Measurements from ENCODE around the gene ATF3.

The ATF3 gene

GRCh38 chr1:212609701-212610574, 1.4 kb downstream of the ATF3 start:
- peak in 1 of 4 experiments; percentile 35 for DNase-seq

DNA sequence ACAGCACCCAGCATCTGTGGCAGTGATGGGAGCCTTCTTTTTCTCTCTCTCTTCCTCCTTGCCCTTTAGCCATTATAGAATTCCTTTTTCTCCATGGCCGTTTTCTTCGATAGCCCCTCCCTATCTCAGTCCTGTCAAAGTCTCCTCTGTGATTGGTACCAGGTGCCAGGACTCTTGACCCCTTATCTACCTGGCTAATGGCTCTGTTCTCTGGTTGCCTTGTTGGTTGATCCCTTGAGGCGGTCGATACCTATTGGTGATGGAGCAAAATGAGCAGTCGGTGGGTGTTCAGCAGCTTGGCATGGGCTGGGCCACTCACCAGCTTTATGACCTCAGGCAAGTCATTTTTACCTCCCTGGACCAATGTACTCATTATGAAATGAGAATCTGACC, 2.0 kb downstream of the ATF3 start:
- DNase-seq, result no peak

DNA sequence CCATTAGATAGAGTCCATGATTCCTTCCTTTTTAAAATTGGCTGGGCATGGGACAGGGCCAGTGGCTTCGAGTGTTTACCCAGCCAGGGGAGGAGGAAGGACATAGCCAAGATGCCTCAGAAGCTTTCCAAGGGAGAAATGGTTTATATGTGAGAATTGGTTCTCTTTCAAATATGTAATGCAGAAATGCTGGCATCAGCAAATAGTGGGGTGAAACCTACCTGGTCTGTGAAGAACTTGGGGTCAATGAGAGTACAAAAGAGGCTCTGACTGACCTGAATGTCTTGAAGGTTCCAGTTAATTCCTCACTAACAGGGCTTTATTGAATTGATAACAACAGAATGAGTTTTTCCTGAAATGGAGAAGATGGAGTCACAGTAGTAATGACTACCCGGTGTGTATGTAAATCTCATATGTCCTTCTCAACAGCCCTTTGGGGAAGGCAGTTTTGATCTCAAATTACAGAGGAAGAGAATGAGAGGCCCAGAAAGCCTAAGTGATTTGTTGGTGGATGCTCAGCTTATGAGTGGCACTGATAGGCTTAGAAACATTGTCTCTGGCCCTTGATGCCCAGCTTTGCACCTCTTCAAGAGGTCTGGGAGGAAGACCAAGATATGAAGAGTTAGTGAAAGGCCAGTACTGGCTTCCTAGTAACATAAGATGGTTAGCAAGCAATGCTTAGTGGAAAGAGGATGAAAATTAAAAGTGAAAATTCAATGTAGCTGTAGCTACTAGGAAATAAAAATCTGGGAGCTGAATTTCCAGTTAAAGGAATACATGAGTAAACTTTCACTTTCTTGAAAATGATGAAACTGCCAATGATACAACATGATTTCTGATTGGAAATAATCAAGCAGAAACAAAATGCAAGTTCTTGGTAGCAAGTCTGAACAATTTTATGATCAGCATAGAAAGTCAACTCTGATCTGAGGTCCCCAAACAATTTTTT, 2.7 kb downstream of the ATF3 start:
- no peak for DNase-seq

DNA sequence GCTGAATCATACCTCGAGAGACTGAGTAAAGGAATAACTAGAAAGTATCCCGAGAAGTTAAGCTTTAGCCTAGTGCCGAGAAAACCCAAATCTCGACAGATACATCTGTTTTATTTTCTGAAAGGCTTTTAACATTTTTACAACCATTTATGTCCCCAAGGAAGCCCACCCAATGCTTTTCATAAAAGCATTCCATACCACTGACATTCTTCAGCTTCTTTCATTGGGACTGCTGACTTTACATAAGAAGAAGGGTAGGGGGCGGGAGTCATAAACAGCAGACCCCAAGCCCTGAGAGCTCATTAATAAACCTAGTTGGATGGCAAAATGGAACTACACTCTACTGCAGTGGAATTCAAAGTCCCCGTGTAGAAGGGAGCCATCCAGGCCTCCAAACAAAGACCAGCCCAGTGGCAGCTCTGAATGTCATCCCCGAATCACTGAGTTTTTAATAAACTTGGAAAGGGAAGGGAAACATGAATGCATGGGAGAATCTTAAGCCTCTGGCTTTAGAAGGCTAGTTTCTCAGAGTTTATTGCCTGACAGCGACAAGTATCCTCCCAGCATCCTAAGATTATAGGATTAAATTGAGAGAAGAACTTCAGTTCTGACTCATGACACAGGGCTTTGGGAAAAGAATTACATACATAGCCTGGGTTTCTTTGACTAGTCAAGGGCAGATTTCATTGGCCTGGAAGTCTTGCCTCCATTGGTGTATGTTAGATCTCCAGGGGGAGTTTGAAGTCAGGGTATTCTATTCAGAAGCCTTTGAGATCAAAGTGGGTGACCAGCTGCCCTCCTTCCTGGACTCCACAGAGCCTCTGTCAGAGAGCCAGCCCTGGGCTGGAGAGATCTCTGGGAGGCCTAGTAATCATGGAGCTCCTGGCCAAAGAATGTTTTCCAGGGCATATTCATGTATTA, 3.7 kb downstream of the ATF3 start:
- no peak for DNase-seq

DNA sequence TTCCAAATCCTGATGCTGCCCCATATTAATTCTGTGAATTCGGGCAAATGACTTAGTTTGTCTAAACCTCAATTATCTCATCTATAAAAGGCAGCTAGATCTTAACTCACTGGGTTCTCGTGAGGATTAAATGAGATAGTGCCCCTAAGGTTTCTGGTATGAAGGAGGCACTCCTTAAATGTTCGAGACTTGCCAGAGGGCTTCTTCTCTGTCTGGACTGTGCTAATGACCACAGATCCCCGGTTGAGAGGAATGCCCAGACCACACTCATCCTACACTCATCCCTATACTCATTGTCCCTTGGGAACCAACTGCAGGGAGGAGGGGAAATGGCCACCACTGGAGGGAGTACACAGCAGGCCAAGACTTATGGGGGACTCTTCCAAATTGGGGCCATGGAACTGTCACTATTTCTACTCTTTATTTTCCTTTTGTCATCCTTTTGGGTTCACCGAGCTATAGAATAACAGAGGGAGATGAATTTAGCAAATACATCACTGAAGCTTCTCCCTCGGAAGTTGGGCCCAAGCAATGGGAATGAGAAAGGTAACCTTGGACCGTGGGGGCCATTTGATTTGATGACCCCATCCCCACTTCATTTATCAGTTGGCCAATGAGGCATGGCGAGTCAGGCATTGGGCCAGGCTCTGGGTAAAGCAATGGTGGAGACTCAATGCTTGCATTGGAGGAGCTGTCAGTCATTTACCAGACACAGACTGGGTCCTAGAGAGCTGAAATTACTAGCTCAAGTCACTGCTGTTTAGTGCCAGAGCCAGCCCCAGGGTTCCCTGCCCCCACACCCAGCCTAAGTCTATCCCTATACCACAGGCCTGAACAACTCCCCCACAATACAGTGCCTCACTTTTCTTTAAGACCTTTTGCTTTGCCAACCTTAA, 5.1 kb downstream of the ATF3 start:
- no peak for DNase-seq

DNA sequence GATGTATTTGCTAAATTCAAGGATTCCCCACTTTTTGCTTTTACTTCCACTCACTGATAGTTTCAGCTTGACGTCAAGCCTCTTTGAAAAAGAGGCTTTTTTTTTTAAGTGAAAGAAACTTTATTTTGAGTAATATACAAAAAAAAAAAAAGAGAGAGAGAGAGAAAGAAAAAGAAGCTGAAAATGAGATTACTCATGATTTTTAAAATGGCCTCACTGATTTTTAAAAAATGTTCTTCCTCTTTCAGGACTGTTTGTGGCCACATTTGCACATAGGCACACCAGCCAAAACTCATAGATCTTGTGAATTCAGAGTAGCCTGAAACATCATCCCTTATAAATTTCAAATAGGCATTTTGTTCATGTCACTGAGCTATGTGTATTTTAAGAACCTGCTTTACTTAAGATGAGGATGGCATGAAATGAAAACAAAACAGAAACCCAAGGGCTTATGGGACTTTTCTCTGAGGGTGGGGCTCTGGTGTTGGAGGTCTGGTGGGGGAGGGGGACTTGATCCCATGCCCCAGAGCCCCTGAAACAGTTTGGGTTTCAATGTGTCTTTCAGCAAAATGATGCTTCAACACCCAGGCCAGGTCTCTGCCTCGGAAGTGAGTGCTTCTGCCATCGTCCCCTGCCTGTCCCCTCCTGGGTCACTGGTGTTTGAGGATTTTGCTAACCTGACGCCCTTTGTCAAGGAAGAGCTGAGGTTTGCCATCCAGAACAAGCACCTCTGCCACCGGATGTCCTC, 6.1 kb downstream of the ATF3 start:
- DNase-seq, result peak in 2 of 4 experiments; percentile 63 to 66

- DNase-seq, result no peak
Measured at GRCh38 chr1:212615201-212615470, 6.6 kb downstream of the ATF3 start.

GRCh38 chr1:212618466-212619210, 10.1 kb downstream of the ATF3 start:
- no peak for DNase-seq

DNA sequence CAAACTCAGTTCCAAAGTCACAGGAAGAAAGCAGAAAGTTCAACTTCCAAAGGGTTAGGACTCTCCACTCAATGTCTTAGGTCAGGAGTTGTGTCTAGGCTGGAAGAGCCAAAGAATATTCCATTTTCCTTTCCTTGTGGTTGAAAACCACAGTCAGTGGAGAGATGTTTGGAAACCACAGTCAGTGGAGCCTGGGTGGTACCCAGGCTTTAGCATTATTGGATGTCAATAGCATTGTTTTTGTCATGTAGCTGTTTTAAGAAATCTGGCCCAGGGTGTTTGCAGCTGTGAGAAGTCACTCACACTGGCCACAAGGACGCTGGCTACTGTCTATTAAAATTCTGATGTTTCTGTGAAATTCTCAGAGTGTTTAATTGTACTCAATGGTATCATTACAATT, 11.7 kb downstream of the ATF3 start:
- no peak for DNase-seq

- DNase-seq, result peak in 3 of 4 experiments; percentile 30 to 42 (median 38)
Measured at GRCh38 chr1:212621043-212621948, 12.7 kb downstream of the ATF3 start.

GRCh38 chr1:212621949-212622305, 13.4 kb downstream of the ATF3 start:
- DNase-seq, result no peak

- DNase-seq, result no peak
Measured at GRCh38 chr1:212622467-212622866, 13.9 kb downstream of the ATF3 start.

- DNase-seq, result no peak
Measured at GRCh38 chr1:212622906-212623305, 14.3 kb downstream of the ATF3 start.

DNA sequence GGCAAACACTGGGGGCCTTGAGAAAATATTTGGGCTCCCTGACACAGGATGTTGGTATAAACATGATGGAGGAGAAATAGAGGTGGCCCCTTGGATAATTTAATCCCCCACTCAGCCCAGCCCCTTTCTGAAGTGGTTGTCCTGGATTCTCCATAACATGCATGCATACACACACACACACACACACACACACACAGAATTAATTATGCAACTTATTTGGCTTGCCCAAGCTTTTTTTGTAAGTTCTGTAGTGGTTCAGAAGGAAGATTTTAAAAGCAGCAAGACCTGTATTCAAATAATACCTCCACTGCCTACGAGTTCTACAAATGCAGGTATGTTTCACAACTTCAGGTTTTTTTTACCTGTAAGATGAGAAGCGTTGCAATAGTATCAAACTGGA, 15.0 kb downstream of the ATF3 start:
- DNase-seq, result no peak

DNA sequence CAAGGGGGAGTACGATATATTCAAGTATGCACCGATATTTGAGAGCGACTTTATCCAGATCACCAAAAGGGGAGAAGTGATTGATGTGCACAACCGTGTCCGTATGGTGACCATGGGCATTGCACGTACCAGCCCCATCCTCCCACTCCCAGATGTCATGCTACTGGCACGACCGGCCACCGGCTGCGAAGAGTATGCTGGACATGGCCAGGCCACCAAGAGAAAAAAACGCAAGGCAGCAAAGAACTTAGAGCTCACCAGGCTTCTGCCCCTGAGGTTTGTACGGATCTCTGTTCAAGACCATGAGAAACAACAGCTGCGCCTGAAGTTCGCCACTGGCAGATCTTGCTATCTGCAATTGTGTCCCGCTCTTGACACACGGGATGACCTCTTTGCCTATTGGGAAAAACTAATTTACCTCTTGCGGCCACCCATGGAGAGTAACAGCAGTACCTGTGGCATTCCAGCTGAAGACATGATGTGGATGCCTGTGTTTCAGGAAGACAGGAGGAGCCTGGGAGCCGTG, 16.5 kb downstream of the ATF3 start:
- no peak for DNase-seq

DNA sequence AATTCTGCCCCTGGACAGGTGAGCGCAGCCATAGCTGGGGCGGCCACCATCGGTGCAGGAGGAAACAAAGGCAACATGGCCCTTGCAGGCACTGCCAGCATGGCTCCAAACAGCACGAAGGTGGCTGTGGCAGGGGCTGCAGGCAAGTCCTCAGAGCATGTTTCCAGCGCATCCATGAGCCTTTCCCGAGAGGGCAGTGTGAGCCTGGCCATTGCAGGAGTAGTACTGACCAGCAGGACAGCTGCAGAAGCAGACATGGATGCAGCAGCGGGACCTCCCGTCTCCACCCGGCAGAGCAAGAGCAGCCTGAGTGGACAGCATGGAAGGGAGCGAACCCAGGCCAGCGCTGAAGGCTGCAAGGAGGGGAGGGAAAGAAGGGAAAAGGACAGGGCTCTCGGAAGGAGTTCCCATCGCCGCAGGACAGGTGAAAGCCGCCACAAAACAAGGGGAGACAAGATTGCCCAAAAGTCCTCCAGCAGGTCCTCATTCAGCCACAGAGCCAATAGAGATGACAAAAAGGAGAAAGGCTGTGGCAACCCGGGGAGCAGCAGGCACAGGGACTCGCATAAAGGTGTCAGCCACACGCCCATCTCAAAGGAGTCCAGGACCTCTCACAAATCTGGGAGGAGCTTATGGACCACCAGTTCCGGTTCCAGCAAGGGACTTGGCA, 17.4 kb downstream of the ATF3 start:
- DNase-seq, result no peak

GRCh38 chr1:212628046-212628445, 19.5 kb downstream of the ATF3 start:
- DNase-seq, result no peak

- no peak for DNase-seq
Measured at GRCh38 chr1:212628813-212629415, 20.4 kb downstream of the ATF3 start.

Measured in suppressor macrophage (primary cell).